Subcutaneous abdominal adipose tissue (tissue), 5 donors: ENCODE measurements around the gene DEF6.

ENCODE experiments used
- H3K27ac ChIP-seq: one replicate; pipeline ENCODE4 v1.7.0; 2013; ENCODE audit warnings: low read depth, mild to moderate bottlenecking, inconsistent platforms, low read length, moderate library complexity
- H3K27me3 ChIP-seq, 5 donors: one replicate each; pipeline ENCODE4 v1.7.0; 2013; ENCODE audit warnings: low read length in 5 of 5, inconsistent platforms in 1 of 5; ENCODE audit not compliant: control insufficient read depth in 5 of 5, insufficient read depth in 4 of 5
- H3K36me3 ChIP-seq, 5 donors: one replicate each; pipeline ENCODE4 v1.7.0; 2013; ENCODE audit warnings: low read length in 5 of 5; ENCODE audit not compliant: control insufficient read depth in 5 of 5, insufficient read depth in 5 of 5
- H3K4me1 ChIP-seq, 5 donors: one replicate each; pipeline ENCODE4 v1.7.0; 2013; ENCODE audit warnings: low read length in 5 of 5, mild to moderate bottlenecking in 3 of 5, moderate library complexity in 1 of 5; ENCODE audit not compliant: control insufficient read depth in 5 of 5, insufficient read depth in 5 of 5
- H3K4me3 ChIP-seq, 5 donors: one replicate each; pipeline ENCODE4 v1.7.0; 2013; ENCODE audit warnings: low read length in 5 of 5, low read depth in 1 of 5
- H3K9ac ChIP-seq, 5 donors: one replicate each; pipeline ENCODE4 v1.7.0; 2013; ENCODE audit warnings: low read length in 5 of 5, mild to moderate bottlenecking in 4 of 5, moderate library complexity in 3 of 5
- H3K9me3 ChIP-seq, 5 donors: one replicate each; pipeline ENCODE4 v1.7.0; 2013; ENCODE audit warnings: low read length in 5 of 5; ENCODE audit not compliant: control insufficient read depth in 5 of 5
- donor health status: healthy.
- donor health status: healthy.
- donor health status: healthy.
- donor health status: healthy.
- donor health status: healthy.

DEF6 gene

GRCh38 chr6:35359346-35359743, 61.7 kb downstream of the DEF6 start:
- Histone ChIP-seq H3K4me1 (peaks cover 0 to 28% (median 20%) of the 10 kb centered on the region in 5 donors), H3K9ac (no peak overlapping the region), H3K36me3 (peaks cover 4 to 23% (median 19%) of the 10 kb centered on the region in 5 donors), H3K4me3 (no peak overlapping the region), H3K9me3 (no peaks in the 10 kb centered on the region), H3K27ac (no peak overlapping the region), H3K27me3 (no peaks in the 10 kb centered on the region)

DNA sequence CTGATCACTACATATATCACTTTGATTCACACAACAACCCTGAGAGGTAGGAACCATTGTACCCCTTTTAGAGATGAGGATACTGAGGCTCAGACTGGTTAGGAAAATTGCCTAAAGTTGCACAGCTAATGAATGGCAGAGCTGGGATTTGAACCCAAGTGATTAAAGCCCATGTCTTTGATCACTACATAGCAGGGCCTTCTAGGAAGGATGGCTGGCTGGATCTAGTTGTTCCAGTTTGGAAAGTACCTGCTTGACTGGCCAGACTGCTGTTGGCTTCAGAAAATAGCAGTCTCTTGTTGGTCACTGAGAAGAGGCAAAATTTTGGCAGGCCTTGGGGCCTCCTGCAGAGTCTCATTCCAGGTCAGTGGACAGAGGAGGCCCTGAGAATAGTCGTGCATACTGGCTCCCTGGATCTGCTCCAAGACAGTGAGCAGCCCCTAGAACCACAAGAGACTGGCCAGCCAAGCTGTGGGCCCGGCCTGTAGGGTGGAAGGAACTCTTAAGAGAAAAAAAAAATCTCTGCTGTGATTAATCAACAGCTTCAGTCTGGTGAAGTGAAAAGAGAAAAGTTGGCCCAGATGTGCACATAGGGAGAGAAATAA, 62.2 kb downstream of the DEF6 start:
- H3K36me3 ChIP-seq: peaks cover 4 to 21% (median 14%) of the 10 kb centered on the region in 5 donors
- no peaks in the 10 kb centered on the region for H3K27me3 ChIP-seq
- H3K9me3 ChIP-seq: no peaks in the 10 kb centered on the region
- no peak overlapping the region for H3K4me3 ChIP-seq
- H3K27ac ChIP-seq: no peak overlapping the region
- H3K4me1 ChIP-seq: peaks cover 0 to 28% (median 20%) of the 10 kb centered on the region in 5 donors
- no peak overlapping the region for H3K9ac ChIP-seq

DNA sequence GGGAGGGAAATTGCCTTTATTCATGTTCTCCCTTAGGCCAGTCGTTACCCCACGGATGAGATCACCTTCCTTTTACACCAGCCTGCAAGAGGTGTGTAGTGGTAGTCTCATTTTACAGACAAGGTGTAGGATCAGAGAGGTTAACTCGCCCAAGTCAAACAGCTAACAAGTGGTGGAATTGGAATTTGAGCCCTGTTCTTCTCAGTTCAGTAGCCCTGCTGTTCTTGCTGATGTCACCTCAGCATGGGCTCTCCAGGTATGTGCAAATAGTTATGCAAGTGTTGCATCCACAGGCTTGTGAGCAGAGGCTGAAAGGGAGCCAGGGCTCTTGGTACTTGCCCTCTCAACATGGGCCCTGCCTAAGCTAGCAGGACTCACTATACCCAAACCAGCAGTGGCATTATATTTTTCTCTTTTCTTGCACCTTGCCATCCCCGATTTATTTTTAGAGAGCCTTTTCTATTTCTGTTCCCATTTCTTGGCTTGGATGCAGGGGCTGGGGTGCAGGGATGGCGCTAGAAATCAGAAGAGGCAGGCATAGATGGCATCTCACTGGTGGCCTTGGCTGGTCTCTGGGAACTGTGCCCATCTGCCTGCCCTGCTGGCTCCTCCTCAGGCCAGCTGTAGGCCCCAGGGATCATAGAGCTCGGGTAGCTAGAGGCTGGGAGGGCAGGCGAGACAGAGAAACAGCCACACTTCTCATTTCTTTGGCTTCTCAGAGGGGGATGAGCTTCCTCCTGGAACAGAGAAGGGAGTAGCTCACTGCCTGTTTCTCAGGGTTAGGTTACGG, 62.9 kb downstream of the DEF6 start:
- Histone ChIP-seq H3K9me3 (no peaks in the 10 kb centered on the region), H3K36me3 (peaks cover 4 to 17% (median 11%) of the 10 kb centered on the region in 5 donors), H3K27me3 (no peaks in the 10 kb centered on the region), H3K4me3 (no peak overlapping the region), H3K4me1 (peaks cover 0 to 28% (median 20%) of the 10 kb centered on the region in 5 donors), H3K9ac (peak overlapping the region in 2 of 5 donors; percentile 5 to 17), H3K27ac (no peak overlapping the region)

GRCh38 chr6:35362200-35362599, 64.6 kb downstream of the DEF6 start:
- Histone ChIP-seq H3K27me3 (no peaks in the 10 kb centered on the region), H3K4me3 (no peak overlapping the region), H3K9ac (no peak overlapping the region), H3K4me1 (peaks cover 0 to 25% (median 20%) of the 10 kb centered on the region in 5 donors), H3K9me3 (no peaks in the 10 kb centered on the region), H3K36me3 (peaks cover 0 to 4% (median under 1%) of the 10 kb centered on the region in 5 donors), H3K27ac (no peak overlapping the region)

DNA sequence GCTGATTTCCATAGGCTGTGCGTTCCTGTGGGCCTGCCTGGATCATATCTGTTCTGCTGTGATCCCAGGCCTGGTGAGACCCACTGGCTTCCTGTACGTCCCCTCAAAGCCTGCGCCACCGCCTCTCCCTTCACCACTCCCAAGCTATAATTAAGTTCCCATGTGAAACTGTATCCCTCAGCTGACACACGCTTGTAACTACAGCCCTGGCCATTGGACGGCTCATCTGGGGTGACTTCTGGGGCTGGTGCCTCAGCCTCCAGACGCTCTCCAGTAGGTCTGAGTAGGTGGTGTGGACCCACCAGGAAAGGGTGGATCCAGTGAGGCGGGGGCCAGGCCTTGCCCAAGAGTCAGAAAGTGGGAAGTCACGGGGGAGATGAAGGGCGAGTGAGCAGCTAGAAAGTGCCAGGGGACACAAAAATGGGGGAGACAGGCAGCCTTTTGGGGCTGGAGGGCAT, 65.7 kb downstream of the DEF6 start:
- Histone ChIP-seq H3K9me3 (no peaks in the 10 kb centered on the region), H3K4me1 (peaks cover 0 to 35% (median 21%) of the 10 kb centered on the region in 5 donors), H3K9ac (no peak overlapping the region), H3K27me3 (no peaks in the 10 kb centered on the region), H3K27ac (no peak overlapping the region), H3K36me3 (peaks cover 0 to 4% (median 0%) of the 10 kb centered on the region in 5 donors), H3K4me3 (no peak overlapping the region)

DNA sequence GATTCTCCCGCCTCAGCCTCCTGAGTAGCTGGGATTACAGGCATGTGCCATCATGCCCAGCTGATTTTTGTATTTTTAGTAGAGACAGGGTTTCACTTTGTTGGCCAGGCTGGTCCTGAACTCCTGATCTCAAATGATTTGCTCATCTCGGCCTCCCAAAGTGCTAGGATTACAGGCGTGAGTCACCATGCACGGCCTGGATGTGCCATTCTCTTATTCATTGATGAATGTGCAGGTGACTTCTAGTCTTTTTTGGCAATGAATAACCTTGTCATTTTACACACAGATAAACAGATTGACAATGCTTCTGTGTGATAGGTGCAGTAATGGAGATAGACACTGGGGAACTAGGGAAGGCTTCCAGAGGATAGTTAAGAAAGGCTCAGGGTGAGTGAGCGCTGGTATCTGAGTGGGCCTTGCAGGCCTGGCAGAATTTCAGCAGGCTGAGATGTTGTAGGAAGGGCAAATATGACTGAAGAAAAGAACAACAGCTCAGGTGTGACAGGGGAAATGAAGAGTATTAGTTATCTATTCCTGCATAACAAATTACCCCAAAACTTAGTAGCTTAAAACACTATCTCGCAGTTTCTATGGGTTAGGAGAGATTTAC, 68.1 kb downstream of the DEF6 start:
- Histone ChIP-seq H3K27ac (no peak overlapping the region), H3K27me3 (no peaks in the 10 kb centered on the region), H3K4me3 (no peak overlapping the region), H3K4me1 (peaks cover 9 to 44% (median 30%) of the 10 kb centered on the region in 5 donors), H3K9ac (no peak overlapping the region), H3K36me3 (peaks cover 0 to 3% (median 0%) of the 10 kb centered on the region in 5 donors), H3K9me3 (no peaks in the 10 kb centered on the region)

GRCh38 chr6:35366204-35366596, 68.6 kb downstream of the DEF6 start:
- no peaks in the 10 kb centered on the region for H3K9me3 ChIP-seq
- H3K27ac ChIP-seq: no peak overlapping the region
- no peak overlapping the region for H3K4me3 ChIP-seq
- peaks cover 9 to 43% (median 29%) of the 10 kb centered on the region in 5 donors for H3K4me1 ChIP-seq
- H3K9ac ChIP-seq: no peak overlapping the region
- peaks cover 0 to 3% (median 0%) of the 10 kb centered on the region in 5 donors for H3K36me3 ChIP-seq
- H3K27me3 ChIP-seq: no peaks in the 10 kb centered on the region

GRCh38 chr6:35367646-35368037, 70.0 kb downstream of the DEF6 start:
- Histone ChIP-seq H3K4me1 (peaks cover 9 to 49% (median 34%) of the 10 kb centered on the region in 5 donors), H3K36me3 (peaks cover 0 to 3% (median 0%) of the 10 kb centered on the region in 5 donors), H3K9me3 (no peaks in the 10 kb centered on the region), H3K9ac (no peak overlapping the region), H3K27me3 (no peaks in the 10 kb centered on the region), H3K27ac (no peak overlapping the region), H3K4me3 (no peak overlapping the region)

- H3K27me3 ChIP-seq: no peaks in the 10 kb centered on the region
- no peaks in the 10 kb centered on the region for H3K9me3 ChIP-seq
- H3K4me1 ChIP-seq: peaks cover 9 to 45% (median 34%) of the 10 kb centered on the region in 5 donors
- no peak overlapping the region for H3K9ac ChIP-seq
- H3K36me3 ChIP-seq: peaks cover 0 to 3% (median 0%) of the 10 kb centered on the region in 5 donors
- no peak overlapping the region for H3K27ac ChIP-seq
- H3K4me3 ChIP-seq: no peak overlapping the region
These were observed 70.6 kb downstream of the DEF6 start for GRCh38 chr6:35368038-35368887.
